Thyroid gland (tissue), 4 donors: ENCODE measurements around the gene SPHK1. TPM values are rescaled to one million over a fixed set of nuclear protein-coding genes. Genes with fewer than 3 reads are reported as not detected.

Source experiments
- DNase-seq, 2 donors: peaks; one replicate each; pipeline ENCODE4 v3.0.0-alpha.2; 2019
- H3K27ac ChIP-seq, 3 donors: fragments of 200-600 bp; sonication (generic); 1 replicate in 2 of 3; 2 replicates in 1 of 3; pipeline ENCODE4 v1.5.1; 2016 to 2019; ENCODE audit warnings: mild to moderate bottlenecking in 1 of 3, moderate library complexity in 1 of 3
- H3K27me3 ChIP-seq: fragments of 200-600 bp; sonication (generic); one replicate; pipeline ENCODE4 v1.5.1; 2019
- H3K36me3 ChIP-seq, 2 donors: fragments of 200-600 bp; sonication (generic); one replicate each; pipeline ENCODE4 v1.5.1; 2016 to 2019
- H3K4me1 ChIP-seq, 2 donors: fragments of 200-600 bp; sonication (generic); one replicate each; pipeline ENCODE4 v1.5.1; 2017 to 2019
- H3K4me3 ChIP-seq, 3 donors: fragments of 200-600 bp; sonication (generic); replicated peaks in 1 of 3; 1 replicate in 2 of 3; 2 replicates in 1 of 3; pipeline ENCODE4 v1.5.1; 2016; ENCODE audit warnings: mild to moderate bottlenecking in 1 of 3
- H3K9me3 ChIP-seq: fragments of 200-600 bp; sonication (generic); one replicate; pipeline ENCODE4 v1.5.1; 2017
- POLR2A ChIP-seq, 2 donors: fragments of 450-650 bp; IDR thresholded peaks; one replicate each; pipeline ENCODE4 v1.6.1; 2017; ENCODE audit warnings: antibody characterized with exemption in 2 of 2, mild to moderate bottlenecking in 2 of 2, moderate library complexity in 1 of 2
- WGBS, 2 donors: methylation state at CpG; one replicate each; pipeline ENCODE4 v1.1.5; 2017; 5-methylcytosine and 5-hydroxymethylcytosine counted together
- intact Hi-C: fragments of 100-400 bp; cut with DNase I; formaldehyde crosslinking; loops from one replicate; pipeline ENCODE4 v1.15.1; 2023
- total RNA-seq, 4 donors: library from RNA; depleted of rRNA; stranded (reverse); fragments of >200 nt; gene quantifications; one replicate each; pipeline ENCODE4 v1.2.3, GENCODE V29; 2016
- TF ChIP-seq, protein P1 (sequence below), 6 experiments: fragments of 200-600 bp in 3 of 6; fragments of 450-650 bp in 3 of 6; sonication (generic) in 3 of 6; IDR thresholded peaks; one replicate each; pipeline ENCODE4 v1.5.1; 2016 to 2019; ENCODE audit warnings: antibody characterized with exemption in 6 of 6, mild to moderate bottlenecking in 2 of 6, inconsistent platforms in 1 of 6, moderate library complexity in 1 of 6

The SPHK1 gene
- total RNA-seq, 4 donors from 2014 or later = 8.5 to 24.5 (median 13.8) TPM

DNA sequence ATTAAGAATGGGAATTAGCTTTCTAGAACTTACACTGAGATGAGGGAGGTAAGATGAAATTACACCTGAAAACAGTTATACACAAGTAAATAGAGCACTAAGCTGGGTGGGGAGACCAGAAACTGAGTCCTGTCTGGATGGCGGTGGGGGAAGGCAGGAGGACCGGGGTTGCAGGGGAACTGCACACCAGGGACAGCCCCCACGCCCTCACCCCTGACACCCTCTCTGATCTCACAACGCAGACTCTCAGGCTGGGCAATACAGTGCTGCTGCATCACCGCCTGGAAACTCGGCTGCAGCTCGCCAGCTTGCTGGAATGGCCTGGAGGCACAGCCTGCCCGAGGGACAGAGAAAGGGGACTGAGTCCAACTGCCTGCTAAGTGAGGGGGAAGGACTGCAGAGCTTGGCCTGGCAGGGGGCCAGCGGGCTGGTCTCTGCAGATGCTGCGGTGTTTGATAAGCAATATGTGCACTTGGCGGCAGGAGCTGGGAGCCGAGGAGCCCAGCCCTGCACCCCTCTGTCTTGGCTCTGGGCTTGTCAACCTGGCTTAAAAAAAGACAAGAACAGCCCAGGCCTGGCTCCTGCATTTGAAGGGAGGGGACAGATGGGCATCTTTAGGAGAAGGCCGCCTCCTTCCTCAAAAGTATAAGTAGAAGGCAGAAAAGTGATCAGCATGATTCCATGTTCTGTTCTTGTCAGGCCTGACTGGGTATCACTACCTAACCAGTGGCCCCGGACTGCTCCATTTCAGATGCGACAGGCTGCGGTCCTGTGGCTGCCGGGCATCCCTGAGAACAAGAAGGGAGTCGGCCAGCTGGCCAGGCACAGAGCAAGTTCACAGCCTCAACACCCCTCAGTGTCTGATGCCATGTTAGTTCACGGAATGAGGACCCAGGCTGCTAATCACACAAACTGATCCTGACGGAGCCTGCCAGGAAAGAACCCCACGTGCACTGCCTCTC, 30.2 kb downstream of the SPHK1 start:
- Histone ChIP-seq H3K4me3 (no peak overlapping the region), H3K4me1 (peaks cover 64 to 81% of the 10 kb centered on the region in 2 donors), H3K27ac (peak overlapping the region; percentile 8 to 35 (median 20)), H3K9me3 (no peaks in the 10 kb centered on the region), H3K36me3 (no peaks in the 10 kb centered on the region), H3K27me3 (no peaks in the 10 kb centered on the region)
- DNase-seq = peak; percentile 91 to 93
- intact Hi-C loops = loop anchor here (5.0 kb wide), 1 partner anchor 33 kb away; no protein-coding TSS in a partner anchor
- WGBS, 2 donors = 48 to 50% methylated on average over 19 to 20 of the region's 21 CpGs
- TF ChIP-seq, protein P1, sequence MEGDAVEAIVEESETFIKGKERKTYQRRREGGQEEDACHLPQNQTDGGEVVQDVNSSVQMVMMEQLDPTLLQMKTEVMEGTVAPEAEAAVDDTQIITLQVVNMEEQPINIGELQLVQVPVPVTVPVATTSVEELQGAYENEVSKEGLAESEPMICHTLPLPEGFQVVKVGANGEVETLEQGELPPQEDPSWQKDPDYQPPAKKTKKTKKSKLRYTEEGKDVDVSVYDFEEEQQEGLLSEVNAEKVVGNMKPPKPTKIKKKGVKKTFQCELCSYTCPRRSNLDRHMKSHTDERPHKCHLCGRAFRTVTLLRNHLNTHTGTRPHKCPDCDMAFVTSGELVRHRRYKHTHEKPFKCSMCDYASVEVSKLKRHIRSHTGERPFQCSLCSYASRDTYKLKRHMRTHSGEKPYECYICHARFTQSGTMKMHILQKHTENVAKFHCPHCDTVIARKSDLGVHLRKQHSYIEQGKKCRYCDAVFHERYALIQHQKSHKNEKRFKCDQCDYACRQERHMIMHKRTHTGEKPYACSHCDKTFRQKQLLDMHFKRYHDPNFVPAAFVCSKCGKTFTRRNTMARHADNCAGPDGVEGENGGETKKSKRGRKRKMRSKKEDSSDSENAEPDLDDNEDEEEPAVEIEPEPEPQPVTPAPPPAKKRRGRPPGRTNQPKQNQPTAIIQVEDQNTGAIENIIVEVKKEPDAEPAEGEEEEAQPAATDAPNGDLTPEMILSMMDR (IDR thresholded peaks at IDR 0.05) = no peak
- no peak for TF ChIP-seq POLR2A (IDR thresholded peaks at IDR 0.05)

DNA sequence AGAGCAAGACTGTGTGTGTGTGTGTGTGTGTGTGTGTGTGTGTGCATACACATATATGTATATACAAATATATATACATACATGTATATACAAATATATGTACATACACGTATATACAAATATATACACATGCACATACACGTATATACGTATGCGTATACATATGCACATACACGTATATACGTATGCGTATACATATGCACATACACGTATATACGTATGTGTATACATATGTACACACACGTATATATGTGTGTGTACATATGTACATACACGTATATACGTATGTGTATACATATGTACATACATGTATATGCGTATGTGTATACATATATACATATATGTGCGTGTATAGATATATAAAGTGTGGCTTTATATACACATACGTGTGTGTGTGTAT, 31.4 kb downstream of the SPHK1 start:
- intact Hi-C loops = no loop called here
- H3K9me3 ChIP-seq = no peaks in the 10 kb centered on the region
- no peak for DNase-seq
- H3K27ac ChIP-seq = no peak overlapping the region
- H3K4me3 ChIP-seq = no peak overlapping the region
- H3K27me3 ChIP-seq = no peaks in the 10 kb centered on the region
- H3K4me1 ChIP-seq = peaks cover 65 to 83% of the 10 kb centered on the region in 2 donors
- H3K36me3 ChIP-seq = no peaks in the 10 kb centered on the region
- 81% methylated on average over 15 of the region's 15 CpGs for WGBS, 2 donors
- TF ChIP-seq, protein P1 (IDR thresholded peaks at IDR 0.05) = no peak
- no peak for TF ChIP-seq POLR2A (IDR thresholded peaks at IDR 0.05)

DNA sequence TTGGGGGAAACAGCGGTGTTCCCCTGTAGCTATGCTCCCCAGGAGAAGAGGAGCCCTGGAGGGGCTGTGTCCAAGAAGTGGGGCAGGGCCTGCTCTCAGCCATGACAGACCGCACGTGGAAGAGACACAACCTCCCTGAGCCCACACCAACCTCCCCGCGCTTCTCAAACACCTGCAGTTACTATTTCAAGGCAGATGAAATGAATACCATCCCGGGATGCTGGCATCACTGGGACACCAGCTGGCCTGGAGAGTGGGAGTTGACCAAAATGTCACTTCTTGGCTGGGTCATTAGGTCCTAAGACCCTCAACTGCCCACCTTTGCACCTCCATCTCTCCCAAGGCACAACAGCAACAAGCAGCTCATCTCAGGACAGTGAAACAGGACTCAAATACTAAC, 32.0 kb downstream of the SPHK1 start:
- Histone ChIP-seq H3K27ac (peak overlapping the region in 1 of 3 donors; percentile 66), H3K4me3 (no peak overlapping the region), H3K36me3 (no peaks in the 10 kb centered on the region), H3K4me1 (peaks cover 61 to 83% of the 10 kb centered on the region in 2 donors), H3K27me3 (no peaks in the 10 kb centered on the region), H3K9me3 (no peaks in the 10 kb centered on the region)
- TF ChIP-seq, protein P1 (IDR thresholded peaks at IDR 0.05) = no peak
- no peak for TF ChIP-seq POLR2A (IDR thresholded peaks at IDR 0.05)
- 89 to 93% methylated on average over 6 of the region's 6 CpGs for WGBS, 2 donors
- DNase-seq = no peak
- intact Hi-C loops = no loop called here

DNA sequence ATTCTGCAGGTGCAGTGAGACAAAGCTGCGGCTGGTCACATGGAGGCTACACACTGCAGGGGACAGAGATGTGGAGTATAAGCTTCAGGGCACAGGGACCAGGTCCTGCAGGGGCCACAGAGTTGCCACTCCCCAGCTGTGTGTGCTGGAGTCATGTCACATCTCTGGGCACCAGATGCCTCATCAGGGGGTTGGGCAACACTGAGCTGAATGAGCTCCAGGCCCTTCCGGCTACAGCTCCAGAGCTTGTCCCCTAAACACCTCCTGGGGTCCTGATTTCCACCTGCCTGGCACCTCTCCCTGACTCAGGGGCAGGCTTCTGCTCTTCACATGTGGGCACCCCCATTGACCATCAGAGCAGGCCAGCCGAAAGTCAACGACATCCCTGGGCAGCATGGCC, 32.5 kb downstream of the SPHK1 start:
- Histone ChIP-seq H3K4me1 (peaks cover 56 to 79% of the 10 kb centered on the region in 2 donors), H3K27ac (peak overlapping the region in 2 of 3 donors; percentile 66 to 81), H3K36me3 (no peaks in the 10 kb centered on the region), H3K27me3 (no peaks in the 10 kb centered on the region), H3K9me3 (no peaks in the 10 kb centered on the region), H3K4me3 (no peak overlapping the region)
- 89 to 100% methylated on average over 3 to 4 of the region's 4 CpGs for WGBS, 2 donors
- no peak for DNase-seq
- TF ChIP-seq, protein P1 (IDR thresholded peaks at IDR 0.05) = no peak
- no peak for TF ChIP-seq POLR2A (IDR thresholded peaks at IDR 0.05)
- intact Hi-C loops = no loop called here
